HG02759 (cell line): Measurements from ENCODE around the gene DNAJC4.

Experiments used
- ATAC-seq: cut with Tn5 transposase; IDR thresholded peaks from one replicate; pipeline ENCODE4 v1.9.1; 2021; ENCODE audit warnings: mild to moderate bottlenecking, moderate library complexity; ENCODE audit not compliant: unreplicated experiment

The DNAJC4 gene

GRCh38 chr11:64269540-64270220 lies 39.3 kb downstream of the DNAJC4 start:
- ATAC-seq = peak; percentile 72

- no peak for ATAC-seq
Measured at GRCh38 chr11:64275031-64275800, 44.9 kb downstream of the DNAJC4 start.

GRCh38 chr11:64275841-64276240 lies 45.5 kb downstream of the DNAJC4 start:
- ATAC-seq = no peak

- no peak for ATAC-seq
Measured at GRCh38 chr11:64276653-64277431, 46.5 kb downstream of the DNAJC4 start.

GRCh38 chr11:64278576-64279190 lies 48.3 kb downstream of the DNAJC4 start:
- ATAC-seq = no peak

- no peak for ATAC-seq
Measured at GRCh38 chr11:64281957-64282770, 51.8 kb downstream of the DNAJC4 start.

- ATAC-seq = no peak
Measured at GRCh38 chr11:64283092-64283491, 52.7 kb downstream of the DNAJC4 start.
